HepG2 (cell line): ENCODE results near the gene HES1. TPM values are rescaled to one million over a fixed set of nuclear protein-coding genes. Genes with fewer than 3 reads are reported as not detected.
A peak's percentile ranks its signal among the peaks of the same experiment; 100 is the strongest.

ENCODE experiments used
- ARID4A ChIP-seq: sonication (generic); formaldehyde crosslinking; IDR thresholded peaks from 2 replicates; pipeline ENCODE4 v1.5.0; 2020; ENCODE audit warnings: mild to moderate bottlenecking, missing genetic modification reagents, borderline replicate concordance
- BCL6 ChIP-seq: IDR thresholded peaks from 2 replicates; pipeline ENCODE4 v1.6.1; 2016; ENCODE audit warnings: missing genetic modification reagents, missing compliant biosample characterization
- CAMTA2 ChIP-seq: sonication (generic); formaldehyde crosslinking; IDR thresholded peaks from 2 replicates; pipeline ENCODE4 v1.4.0; 2020; ENCODE audit warnings: mild to moderate bottlenecking, missing genetic modification reagents, borderline replicate concordance
- CEBPG ChIP-seq: IDR thresholded peaks from 2 replicates; pipeline ENCODE4 v1.6.1; 2016
- ELF1 ChIP-seq: sonication (generic); formaldehyde crosslinking; IDR thresholded peaks from 2 replicates; pipeline ENCODE4 v1.4.0; 2020; ENCODE audit warnings: missing genetic modification reagents
- FOXA1 ChIP-seq, 2 experiments: fragments of 450-650 bp in 1 of 2; sonication (generic) in 1 of 2; formaldehyde crosslinking in 1 of 2; IDR thresholded peaks; 2 replicates each; pipeline versions ENCODE4 v1.4.0 to v1.6.1; 2016 to 2020; ENCODE audit warnings: missing genetic modification reagents in 1 of 2
- FOXK1 ChIP-seq: sonication (generic); formaldehyde crosslinking; IDR thresholded peaks from 2 replicates; pipeline ENCODE4 v1.4.0; 2020; ENCODE audit warnings: low read depth, missing genetic modification reagents, borderline replicate concordance
- FOXO1 ChIP-seq: sonication (generic); formaldehyde crosslinking; IDR thresholded peaks from 2 replicates; pipeline ENCODE4 v1.4.0; 2020; ENCODE audit warnings: missing genetic modification reagents
- HOXA5 ChIP-seq: sonication (generic); formaldehyde crosslinking; IDR thresholded peaks from 2 replicates; pipeline ENCODE4 v1.4.0; 2020; ENCODE audit warnings: missing genetic modification reagents
- KDM5A ChIP-seq: fragments of 200-600 bp; sonication (generic); IDR thresholded peaks from 2 replicates; pipeline ENCODE4 v1.7.0; 2018; ENCODE audit warnings: antibody characterized with exemption, mild to moderate bottlenecking, low read length, borderline replicate concordance
- KLF16 ChIP-seq, 2 experiments: sonication (generic) in 1 of 2; formaldehyde crosslinking in 1 of 2; IDR thresholded peaks; 2 replicates each; pipeline versions ENCODE4 v1.6.1 to v1.8.0; 2016 to 2023; ENCODE audit warnings: missing genetic modification reagents in 2 of 2, missing compliant biosample characterization in 1 of 2
- MED1 ChIP-seq: sonication (generic); formaldehyde crosslinking; IDR thresholded peaks from 2 replicates; pipeline ENCODE4 v1.4.0; 2020; ENCODE audit warnings: missing genetic modification reagents
- NFATC3 ChIP-seq: sonication (generic); formaldehyde crosslinking; IDR thresholded peaks from 2 replicates; pipeline ENCODE4 v1.5.1; 2020; ENCODE audit warnings: mild to moderate bottlenecking, missing genetic modification reagents
- RFX1 ChIP-seq: fragments of 450-650 bp; IDR thresholded peaks from 2 replicates; pipeline ENCODE4 v1.6.1; 2017
- SALL2 ChIP-seq: sonication (generic); formaldehyde crosslinking; IDR thresholded peaks from 2 replicates; pipeline ENCODE4 v1.8.1; 2023; ENCODE audit warnings: mild to moderate bottlenecking, missing genetic modification reagents, inconsistent platforms
- THAP11 ChIP-seq: IDR thresholded peaks from 2 replicates; pipeline ENCODE4 v1.6.1; 2016; ENCODE audit warnings: missing biosample characterization, missing genetic modification reagents
- THRA ChIP-seq: sonication (generic); formaldehyde crosslinking; IDR thresholded peaks from 2 replicates; pipeline ENCODE4 v1.4.0; 2020; ENCODE audit warnings: missing genetic modification reagents, borderline replicate concordance
- XRCC5 ChIP-seq: fragments of 200-400 bp; formaldehyde crosslinking; optimal IDR thresholded peaks from 2 replicates; pipeline ENCODE3; 2017; ENCODE audit warnings: mild to moderate bottlenecking, low read length
- ZBTB7A ChIP-seq: sonication (generic); formaldehyde crosslinking; IDR thresholded peaks from 2 replicates; pipeline ENCODE4 v1.8.0; 2022; ENCODE audit warnings: mild to moderate bottlenecking, missing genetic modification reagents
- ZNF20 ChIP-seq: sonication (generic); formaldehyde crosslinking; IDR thresholded peaks from 2 replicates; pipeline ENCODE4 v1.4.0; 2020; ENCODE audit warnings: mild to moderate bottlenecking, moderate library complexity, missing genetic modification reagents
- ZNF253 ChIP-seq: sonication (generic); formaldehyde crosslinking; IDR thresholded peaks from 2 replicates; pipeline ENCODE4 v1.8.0; 2022; ENCODE audit warnings: mild to moderate bottlenecking, missing genetic modification reagents, borderline replicate concordance
- ZNF292 ChIP-seq: sonication (generic); formaldehyde crosslinking; IDR thresholded peaks from 2 replicates; pipeline ENCODE4 v1.8.1; 2022; ENCODE audit warnings: mild to moderate bottlenecking, low read depth, missing genetic modification reagents, borderline replicate concordance
- ZNF546 ChIP-seq: sonication (generic); formaldehyde crosslinking; conservative IDR thresholded peaks from 2 replicates; pipeline ENCODE4 v1.8.1; 2023; ENCODE audit warnings: mild to moderate bottlenecking, missing genetic modification reagents
- polyA plus RNA-seq, 8 experiments: library from polyadenylated mRNA; depleted of rRNA in 3 of 8; stranded (reverse) in 7 of 8; unstranded in 1 of 8; fragments of >200 nt; fragmentation: Illumina TruSeq in 4 of 8; extraction: Trizol in 4 of 8; gene quantifications; 2 replicates each; pipeline versions ENCODE4 v1.2.1 to v1.2.3, GENCODE V29; 2011 to 2016; ENCODE audit warnings: low read depth in 4 of 8, missing spikeins in 1 of 8, mixed read lengths in 1 of 8; ENCODE audit not compliant: insufficient read depth in 1 of 8
- total RNA-seq, 5 experiments: library from RNA; depleted of rRNA; stranded (reverse); fragments of >200 nt; fragmentation: Illumina TruSeq; extraction: Trizol; gene quantifications; 2 replicates each; pipeline ENCODE4 v1.2.3, GENCODE V29; 2016; ENCODE audit warnings: low read depth in 1 of 5
- TF ChIP-seq, protein P1 (sequence below): sonication (generic); formaldehyde crosslinking; IDR thresholded peaks from 2 replicates; pipeline ENCODE4 v1.5.0; 2020; ENCODE audit warnings: missing genetic modification reagents

Gene HES1
- total and polyA plus RNA-seq, 2 of the 13 experiments (the other 11 are each of a cell fraction or from before 2014, with no cell fraction given), result 15.4 to 19.8 TPM

DNA sequence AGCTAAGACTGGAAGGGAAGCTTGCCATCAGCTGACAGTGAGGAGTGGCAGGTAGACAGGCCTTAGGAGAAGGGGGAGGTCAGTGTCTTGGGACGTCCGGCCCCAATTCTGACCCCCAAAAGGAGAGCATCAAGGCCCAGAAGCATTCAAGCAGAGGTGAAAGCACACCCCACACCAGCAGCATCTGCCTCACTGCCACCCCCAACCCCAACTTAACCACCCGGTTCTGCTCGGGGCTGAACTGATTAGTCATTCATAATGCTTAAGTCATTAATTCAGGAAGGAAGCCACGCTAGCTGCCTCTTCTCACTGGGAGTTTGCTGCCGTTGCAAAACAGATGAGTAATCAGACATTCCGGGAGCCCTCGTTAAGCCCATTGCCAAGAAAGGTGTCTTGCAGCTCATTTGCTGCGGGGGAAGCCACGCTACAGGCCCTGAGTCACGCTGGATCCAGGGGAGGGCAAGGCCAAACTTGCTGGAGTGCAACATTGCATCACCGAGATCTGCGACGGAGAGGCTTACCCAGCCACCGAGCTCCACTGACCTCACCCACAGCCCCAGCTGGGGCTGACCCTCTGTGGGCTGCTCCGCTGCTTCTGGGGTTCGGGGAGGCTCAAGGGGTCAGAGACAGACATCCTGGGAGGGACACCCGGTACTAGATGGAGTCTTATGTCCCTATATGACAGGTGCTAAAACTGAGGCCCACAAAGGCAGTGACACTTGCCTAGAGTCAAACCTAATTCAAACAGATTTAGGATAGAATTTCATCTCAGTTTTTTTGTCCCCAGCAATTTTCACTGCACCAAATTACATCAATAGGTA lies 46.4 kb upstream of the HES1 start (continued):
- TF ChIP-seq FOXA1 (IDR thresholded peaks at IDR 0.05) (no peak), FOXA1 (CRISPR knock-in tag; IDR thresholded peaks at IDR 0.05) (0 out of 2 replicates have a peak, but pooled peaks have one; percentile 45), KDM5A (no peak), ZBTB7A (CRISPR knock-in tag) (no peak), HOXA5 (no peak), ZNF253 (CRISPR knock-in tag) (0 out of 2 replicates have a peak, but pooled peaks have one; percentile 78), ZNF292 (CRISPR knock-in tag) (0 out of 2 replicates have a peak, but pooled peaks have one; percentile 46), ZNF20 (no peak), CAMTA2 (CRISPR knock-in tag) (no peak), FOXK1 (CRISPR knock-in tag) (peak; percentile 62; the same call in 1 of the 2 replicates), ARID4A (peak; percentile 45; the same call in 1 of the 2 replicates), SALL2 (CRISPR knock-in tag) (0 out of 2 replicates have a peak, but pooled peaks have one; percentile 67), THRA (CRISPR knock-in tag) (peak; percentile 16; the same call in 1 of the 2 replicates), BCL6 (CRISPR knock-in tag) (peak; percentile 38; the same call in 1 of the 2 replicates), ZNF546 (CRISPR knock-in tag) (no peak), ELF1 (0 out of 2 replicates have a peak, but pooled peaks have one; percentile 41), FOXO1 (CRISPR knock-in tag) (peak; percentile 49; the same call in 1 of the 2 replicates), KLF16 (CRISPR knock-in tag; IDR thresholded peaks at IDR 0.05) (peak in 1 of 2 experiments; percentile 79; a peak in 2 of 4 replicates), CEBPG (CRISPR knock-in tag) (peak; percentile 96), THAP11 (peak; percentile 67), RFX1 (no peak), XRCC5 (no peak), MED1 (CRISPR knock-in tag) (peak; percentile 77), NFATC3 (CRISPR knock-in tag) (no peak)
- TF ChIP-seq, protein P1, sequence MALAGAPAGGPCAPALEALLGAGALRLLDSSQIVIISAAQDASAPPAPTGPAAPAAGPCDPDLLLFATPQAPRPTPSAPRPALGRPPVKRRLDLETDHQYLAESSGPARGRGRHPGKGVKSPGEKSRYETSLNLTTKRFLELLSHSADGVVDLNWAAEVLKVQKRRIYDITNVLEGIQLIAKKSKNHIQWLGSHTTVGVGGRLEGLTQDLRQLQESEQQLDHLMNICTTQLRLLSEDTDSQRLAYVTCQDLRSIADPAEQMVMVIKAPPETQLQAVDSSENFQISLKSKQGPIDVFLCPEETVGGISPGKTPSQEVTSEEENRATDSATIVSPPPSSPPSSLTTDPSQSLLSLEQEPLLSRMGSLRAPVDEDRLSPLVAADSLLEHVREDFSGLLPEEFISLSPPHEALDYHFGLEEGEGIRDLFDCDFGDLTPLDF, result no peak
